ENCODE data around the gene ICA1. TPM values are rescaled to one million over a fixed set of nuclear protein-coding genes. Genes with fewer than 3 reads are reported as not detected.

The ICA1 gene
- polyA plus RNA-seq, 1 donor (not counting 4 experiments of a cell fraction or from before 2014, with no cell fraction given): 1.9 TPM

DNA sequence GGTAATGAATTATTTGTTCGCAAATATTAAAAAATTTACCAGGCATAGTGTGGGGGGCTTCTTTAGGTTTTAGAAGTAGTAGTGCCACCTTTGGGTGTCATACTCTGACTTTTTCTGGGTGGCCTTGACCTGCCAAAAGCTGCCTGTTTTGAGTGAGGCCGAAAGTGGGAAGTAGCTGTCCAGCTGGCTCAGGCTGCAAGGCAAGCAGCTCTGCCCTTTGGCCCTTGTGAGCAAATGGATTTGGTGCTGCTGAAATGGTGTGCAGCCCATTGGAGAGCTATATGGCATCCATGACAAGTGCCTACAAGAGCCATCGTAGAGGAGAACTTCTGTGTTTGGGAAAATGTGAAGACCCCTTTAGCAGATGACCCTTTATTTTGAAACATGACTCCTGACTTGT, 20.2 kb upstream of the ICA1 start:
- Histone ChIP-seq H3K9ac (ENCODE audit: control insufficient read depth, extremely low read depth, insufficient read depth, low read length) (no peak overlapping the region), H3K79me2 (ENCODE audit: control insufficient read depth, insufficient read depth, low read length) (no peaks in the 10 kb centered on the region), H2AFZ (ENCODE audit: control insufficient read depth, low read length) (no peak overlapping the region), H3K4me1 (ENCODE audit: control insufficient read depth, extremely low read depth, insufficient read depth, low read length) (no peaks in the 10 kb centered on the region), H4K20me1 (ENCODE audit: control insufficient read depth, extremely low read depth, insufficient read depth, low read length) (no peaks in the 10 kb centered on the region), H3K9me1 (ENCODE audit: control insufficient read depth, extremely low read depth, insufficient read depth, low read length) (no peaks in the 10 kb centered on the region), H3K9me3 (ENCODE audit: control insufficient read depth, low read depth, low read length) (no peaks in the 10 kb centered on the region), H3K27ac (ENCODE audit: control insufficient read depth, insufficient read depth, low read length) (no peak overlapping the region), H3K4me3 (ENCODE audit: control insufficient read depth in 2 of 3, extremely low read depth in 1 of 3, insufficient read depth in 2 of 3, low read depth in 1 of 3, low read length in 3 of 3) (no peak overlapping the region), H3K4me2 (ENCODE audit: control insufficient read depth, extremely low read depth, insufficient read depth, low read depth, low read length) (no peak overlapping the region), H3K36me3 (ENCODE audit: control insufficient read depth in 2 of 2, extremely low read depth in 1 of 2, insufficient read depth in 2 of 2, low read length in 2 of 2) (no peaks in the 10 kb centered on the region), H3K27me3 (ENCODE audit: control insufficient read depth, extremely low read depth, insufficient read depth, low read length) (no peaks in the 10 kb centered on the region)
- TF ChIP-seq EZH2 (IDR thresholded peaks at IDR 0.05; ENCODE audit: low read length): no peak
- TF ChIP-seq, protein P1, sequence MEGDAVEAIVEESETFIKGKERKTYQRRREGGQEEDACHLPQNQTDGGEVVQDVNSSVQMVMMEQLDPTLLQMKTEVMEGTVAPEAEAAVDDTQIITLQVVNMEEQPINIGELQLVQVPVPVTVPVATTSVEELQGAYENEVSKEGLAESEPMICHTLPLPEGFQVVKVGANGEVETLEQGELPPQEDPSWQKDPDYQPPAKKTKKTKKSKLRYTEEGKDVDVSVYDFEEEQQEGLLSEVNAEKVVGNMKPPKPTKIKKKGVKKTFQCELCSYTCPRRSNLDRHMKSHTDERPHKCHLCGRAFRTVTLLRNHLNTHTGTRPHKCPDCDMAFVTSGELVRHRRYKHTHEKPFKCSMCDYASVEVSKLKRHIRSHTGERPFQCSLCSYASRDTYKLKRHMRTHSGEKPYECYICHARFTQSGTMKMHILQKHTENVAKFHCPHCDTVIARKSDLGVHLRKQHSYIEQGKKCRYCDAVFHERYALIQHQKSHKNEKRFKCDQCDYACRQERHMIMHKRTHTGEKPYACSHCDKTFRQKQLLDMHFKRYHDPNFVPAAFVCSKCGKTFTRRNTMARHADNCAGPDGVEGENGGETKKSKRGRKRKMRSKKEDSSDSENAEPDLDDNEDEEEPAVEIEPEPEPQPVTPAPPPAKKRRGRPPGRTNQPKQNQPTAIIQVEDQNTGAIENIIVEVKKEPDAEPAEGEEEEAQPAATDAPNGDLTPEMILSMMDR (optimal IDR thresholded peaks at IDR 0.05 in 1 of 3, IDR thresholded peaks at IDR 0.05 in 1 of 3, conservative IDR thresholded peaks at IDR 0.05 in 1 of 3; ENCODE audit: extremely low read depth in 1 of 3, insufficient read depth in 2 of 3, low read length in 3 of 3): no peak
- FAIRE-seq (no peak), DNase-seq (ENCODE audit: low read depth, low spot score) (no peak)
- dilution Hi-C loops (cut with MboI; ENCODE audit: extremely low pct_ligation_motif_present, low sequenced_read_pairs): no loop called here

DNA sequence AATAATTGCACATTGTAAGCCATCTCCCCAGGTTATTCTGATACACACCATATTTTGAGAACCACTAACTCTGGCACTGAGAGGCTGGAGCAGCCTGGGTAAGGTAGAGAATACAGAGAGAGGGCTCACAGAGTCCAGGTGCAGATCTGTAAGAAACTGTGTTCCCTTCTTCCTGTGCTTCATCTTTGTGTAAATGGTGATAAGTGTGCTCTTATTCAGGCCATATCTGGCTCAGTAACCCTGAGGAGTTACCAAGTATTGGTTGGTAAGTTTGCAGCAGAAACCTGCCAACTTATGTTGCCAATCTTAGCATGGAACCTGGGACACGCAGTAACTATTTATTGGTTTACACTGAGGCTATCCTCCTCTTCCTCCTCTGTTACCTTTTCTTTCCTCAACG, 16.2 kb upstream of the ICA1 start:
- no peak overlapping the region for H3K9ac ChIP-seq (ENCODE audit: control insufficient read depth, extremely low read depth, insufficient read depth, low read length)
- no peak for FAIRE-seq
- dilution Hi-C loops (cut with MboI; ENCODE audit: extremely low pct_ligation_motif_present, low sequenced_read_pairs): no loop called here

More for the DNA sequence above, 16.2 kb upstream of the ICA1 start:
- TF ChIP-seq EZH2 (IDR thresholded peaks at IDR 0.05; ENCODE audit: low read length): no peak
- TF ChIP-seq, protein P1 (optimal IDR thresholded peaks at IDR 0.05 in 1 of 3, IDR thresholded peaks at IDR 0.05 in 1 of 3, conservative IDR thresholded peaks at IDR 0.05 in 1 of 3; ENCODE audit: extremely low read depth in 1 of 3, insufficient read depth in 2 of 3, low read length in 3 of 3): no peak
- Histone ChIP-seq H3K9me3 (ENCODE audit: control insufficient read depth, low read depth, low read length) (no peaks in the 10 kb centered on the region), H4K20me1 (ENCODE audit: control insufficient read depth, extremely low read depth, insufficient read depth, low read length) (no peaks in the 10 kb centered on the region), H3K36me3 (ENCODE audit: control insufficient read depth in 2 of 2, extremely low read depth in 1 of 2, insufficient read depth in 2 of 2, low read length in 2 of 2) (no peaks in the 10 kb centered on the region), H3K27ac (ENCODE audit: control insufficient read depth, insufficient read depth, low read length) (no peak overlapping the region), H3K4me3 (ENCODE audit: control insufficient read depth in 2 of 3, extremely low read depth in 1 of 3, insufficient read depth in 2 of 3, low read depth in 1 of 3, low read length in 3 of 3) (no peak overlapping the region), H3K4me1 (ENCODE audit: control insufficient read depth, extremely low read depth, insufficient read depth, low read length) (no peaks in the 10 kb centered on the region), H3K79me2 (ENCODE audit: control insufficient read depth, insufficient read depth, low read length) (no peaks in the 10 kb centered on the region), H3K4me2 (ENCODE audit: control insufficient read depth, extremely low read depth, insufficient read depth, low read depth, low read length) (no peak overlapping the region), H2AFZ (ENCODE audit: control insufficient read depth, low read length) (no peak overlapping the region), H3K9me1 (ENCODE audit: control insufficient read depth, extremely low read depth, insufficient read depth, low read length) (no peaks in the 10 kb centered on the region), H3K27me3 (ENCODE audit: control insufficient read depth, extremely low read depth, insufficient read depth, low read length) (no peaks in the 10 kb centered on the region)
- no peak for DNase-seq (ENCODE audit: low read depth, low spot score)

Data from keratinocyte (primary cell).